ENCODE results near the gene CAMK4.

The CAMK4 gene

GRCh38 chr5:111520908-111521307, 296.7 kb downstream of the CAMK4 start:
- in situ Hi-C loops (cut with MboI; ENCODE audit: low sequenced_read_pairs): no loop called here

DNA sequence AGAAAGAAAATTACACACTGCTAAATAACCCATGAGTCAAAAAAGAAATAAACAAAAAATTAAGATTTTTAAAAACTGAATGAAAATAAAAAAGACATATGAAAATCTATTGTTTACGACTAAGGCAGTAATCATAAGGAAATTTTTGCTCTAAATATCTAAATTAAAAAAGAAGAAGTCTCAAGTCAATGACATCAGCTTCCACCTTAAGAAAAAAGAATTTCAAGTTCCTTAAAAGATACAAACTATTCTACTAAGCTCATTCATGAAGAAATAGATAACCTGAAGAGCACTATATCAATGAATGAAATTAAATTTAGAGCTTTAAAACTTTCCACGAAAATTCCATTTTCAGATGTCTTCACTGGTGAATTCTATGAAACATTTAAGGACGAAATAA, 303.9 kb downstream of the CAMK4 start:
- in situ Hi-C loops (cut with MboI; ENCODE audit: low sequenced_read_pairs): no loop called here

DNA sequence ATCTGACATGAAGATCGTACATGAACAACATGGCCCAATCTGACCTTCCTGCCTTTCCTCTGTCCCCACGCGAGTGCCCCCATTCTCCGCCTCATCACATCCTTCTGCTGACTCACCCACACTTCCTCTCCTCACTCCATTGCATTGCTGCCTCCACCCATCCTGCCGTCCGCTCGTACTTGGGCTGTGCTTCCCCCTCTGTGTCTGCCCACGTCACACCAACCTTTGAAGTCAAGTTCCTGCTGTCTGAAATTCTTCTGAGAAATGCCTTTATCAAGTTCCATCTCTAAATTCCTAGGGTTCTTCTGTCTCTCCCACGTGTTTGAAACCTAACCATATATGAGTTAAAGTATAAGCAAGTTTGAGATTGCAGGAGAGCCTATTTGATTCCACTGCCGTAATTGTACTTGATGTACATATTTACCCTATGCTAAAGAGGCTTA, 306.1 kb downstream of the CAMK4 start:
- in situ Hi-C loops (cut with MboI; ENCODE audit: low sequenced_read_pairs): no loop called here

- in situ Hi-C loops (cut with MboI; ENCODE audit: low sequenced_read_pairs): no loop called here
Observed at GRCh38 chr5:111532886-111533582, 308.9 kb downstream of the CAMK4 start.

DNA sequence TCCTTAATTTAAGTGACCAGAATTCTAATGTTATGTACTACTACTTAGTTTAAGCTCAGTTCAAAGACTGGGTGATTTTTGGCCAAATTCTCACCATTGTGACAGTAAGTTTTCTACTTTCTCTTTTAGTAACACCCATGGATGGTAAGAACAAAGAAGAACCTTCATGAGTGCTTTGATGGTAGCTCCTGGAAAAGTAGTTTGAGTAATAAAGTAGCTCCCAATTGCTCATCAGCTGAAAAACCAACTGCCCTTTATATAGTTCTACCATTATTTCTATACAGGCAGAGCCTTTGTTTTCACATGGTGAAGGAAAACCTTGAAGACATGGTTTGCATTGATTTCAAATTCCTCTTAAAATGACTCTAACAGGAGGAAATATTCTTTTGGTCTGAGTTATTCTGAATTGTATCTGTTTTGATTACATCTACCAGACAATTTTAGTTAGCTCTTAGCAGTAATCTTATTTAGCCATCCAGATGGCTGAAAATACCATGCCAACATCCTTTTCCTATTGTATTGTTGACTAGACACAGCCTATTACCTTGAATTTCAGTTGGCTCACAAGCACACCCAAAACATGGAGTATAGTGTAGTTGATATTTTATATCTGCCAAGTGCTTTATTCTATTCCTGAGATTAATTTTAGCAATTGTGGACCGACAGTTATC, 311.8 kb downstream of the CAMK4 start:
- in situ Hi-C loops (cut with MboI; ENCODE audit: low sequenced_read_pairs): no loop called here

GRCh38 chr5:111537141-111538024, 313.2 kb downstream of the CAMK4 start:
- in situ Hi-C loops (cut with MboI; ENCODE audit: low sequenced_read_pairs): no loop called here
